DOHH2 (cell line): ENCODE results near the gene CKB.

Experiments
- CTCF ChIP-seq: fragments of 200-600 bp; sonication (generic); IDR thresholded peaks from one replicate; pipeline ENCODE4 v1.5.1; 2014; ENCODE audit warnings: antibody characterized with exemption, mild to moderate bottlenecking, low read depth, low read length; ENCODE audit not compliant: poor library complexity, severe bottlenecking
- EZH2phosphoT487 ChIP-seq: fragments of 200-600 bp; sonication (generic); IDR thresholded peaks from 2 replicates; pipeline ENCODE4 v1.6.1; 2017; ENCODE audit warnings: borderline replicate concordance, mild to moderate bottlenecking, antibody characterized with exemption, low read length, moderate library complexity, mixed read lengths

- TF ChIP-seq CTCF: no peak
- TF ChIP-seq EZH2phosphoT487: no peak
Observed at GRCh38 chr14:103530831-103531230, 8.2 kb upstream of the CKB start.
